PC-3 (cell line): ENCODE data around the gene HGS.

Experiments used
- CTCF ChIP-seq: fragments of 300-600 bp; sonication (generic); conservative IDR thresholded peaks from 2 replicates; pipeline ENCODE4 v1.5.1; 2017; ENCODE audit warnings: antibody characterized with exemption, low read depth, mild to moderate bottlenecking, low read length
- EZH2phosphoT487 ChIP-seq: fragments of 300-600 bp; sonication (generic); IDR thresholded peaks from 2 replicates; pipeline ENCODE4 v1.6.1; 2018; ENCODE audit warnings: mild to moderate bottlenecking, antibody characterized with exemption, low read length, borderline replicate concordance

GRCh38 chr17:81676906-81677305 lies 6.9 kb upstream of the HGS start:
- TF ChIP-seq CTCF (no peak), EZH2phosphoT487 (no peak)
